ENCODE data around the gene TMC3.
"Not testable (repeated sequence)": the region's sequence is repeated elsewhere in the genome, so short reads cannot be mapped to it uniquely, and the experiment has no call there.

The TMC3 gene

DNA sequence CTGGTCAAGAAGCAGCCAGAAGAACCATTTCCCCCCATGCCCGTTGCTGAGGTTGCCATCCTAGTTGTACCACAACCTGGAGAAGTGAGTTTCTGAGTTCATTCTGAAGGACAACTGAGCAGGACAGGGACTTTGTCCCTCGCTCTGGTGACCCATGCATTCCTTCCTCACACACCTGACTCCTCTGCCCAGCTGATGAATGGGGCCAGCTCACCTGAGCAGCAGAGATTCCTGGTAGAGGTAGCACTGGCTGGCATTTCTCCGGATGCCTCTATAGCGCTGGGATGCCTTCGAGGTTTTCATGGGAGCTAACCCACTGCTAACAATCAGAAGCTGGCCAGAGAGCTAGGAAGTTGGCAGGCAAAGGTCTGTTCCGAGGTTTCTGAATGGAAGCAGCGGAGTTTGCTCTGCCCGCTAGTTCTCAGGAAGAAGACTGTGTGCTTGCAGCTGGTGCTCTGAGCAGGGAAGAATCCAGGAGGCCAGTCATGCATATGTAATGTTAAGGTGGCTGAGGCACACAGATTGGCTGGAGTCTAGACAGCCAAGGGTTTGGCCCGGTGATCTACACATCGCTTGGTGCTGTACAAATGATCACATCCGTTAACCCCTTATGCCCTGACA is at the start of gene TMC3:
TSS of gene TMC3 (minus strand) at position 439 of the 621 bp plus-strand sequence. CDS start at position 303, 136 bp downstream.
- peak; percentile 75 for DNase-seq (ENCODE audit: low spot score)

GRCh38 chr15:81421461-81421860 is 47.4 kb upstream of the TMC3 start:
- no peak for DNase-seq (ENCODE audit: low spot score)

DNA sequence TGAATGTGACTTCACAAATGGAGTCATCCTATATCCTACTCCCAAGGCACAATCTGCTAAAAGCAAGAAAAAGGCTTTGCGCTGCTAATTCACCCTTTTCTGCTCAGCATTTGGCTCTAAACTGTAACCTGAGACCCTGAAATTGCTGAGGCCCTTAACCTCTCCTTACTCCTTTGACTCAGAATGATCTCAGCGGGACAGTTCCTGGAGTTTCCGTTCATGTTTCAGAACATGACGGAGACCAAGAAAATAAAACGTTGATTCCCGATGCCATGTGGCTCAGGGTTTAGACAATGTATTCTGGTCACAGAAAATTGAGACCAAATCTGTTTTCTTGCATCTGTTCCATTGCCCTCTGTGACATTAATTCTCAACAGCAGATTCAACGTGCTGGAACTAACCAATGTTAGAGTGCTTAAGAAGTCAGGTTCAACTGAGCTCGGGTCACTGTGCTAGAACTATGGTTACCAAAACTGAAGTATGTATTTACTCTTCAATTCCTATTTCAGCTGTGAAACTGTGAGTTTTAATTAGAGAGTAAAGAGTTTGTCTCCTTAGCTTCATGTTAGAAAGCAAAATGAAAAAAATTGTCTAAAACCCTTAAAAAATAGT is 45.4 kb upstream of the TMC3 start:
- DNase-seq (ENCODE audit: low spot score) = peak; percentile 15

DNA sequence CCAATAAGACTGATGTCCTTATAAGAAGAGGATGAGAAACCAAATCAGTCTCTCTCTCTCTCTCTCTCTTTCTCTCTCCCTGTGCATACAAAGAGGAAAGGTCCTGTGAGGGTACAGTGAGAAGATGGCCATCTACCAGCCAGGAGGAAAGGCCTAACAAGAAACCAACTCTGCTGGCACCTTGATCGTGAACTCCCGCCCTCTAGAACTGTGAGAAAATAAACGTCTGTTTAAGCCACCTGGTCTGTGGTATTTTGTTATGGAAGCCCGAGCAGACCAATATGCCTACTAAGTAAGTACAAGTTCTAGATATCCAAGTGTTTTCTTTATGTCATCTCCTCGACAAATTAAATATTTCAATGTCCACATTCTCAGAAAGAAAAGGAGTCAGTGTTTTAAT is 44.9 kb upstream of the TMC3 start:
- no peak for DNase-seq (ENCODE audit: low spot score)

DNA sequence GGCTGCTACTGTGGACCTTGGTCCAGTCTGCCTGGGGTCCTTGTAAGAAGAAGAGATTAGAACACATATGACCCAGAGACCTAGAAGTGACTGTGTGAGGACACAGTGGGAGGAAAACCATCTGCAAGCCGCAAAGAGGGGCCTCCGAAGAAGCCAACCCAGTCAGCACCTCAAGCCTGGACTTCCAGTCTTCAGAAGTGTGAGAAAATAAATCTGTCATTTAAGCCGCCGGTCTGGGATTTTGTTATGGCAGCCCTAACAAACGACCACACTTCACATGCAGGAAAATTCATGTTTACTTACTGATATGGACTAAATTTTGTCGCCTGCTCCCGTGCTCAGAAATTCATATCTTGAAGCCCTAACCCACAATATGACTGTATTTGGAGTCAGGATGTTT is 44.4 kb upstream of the TMC3 start:
- DNase-seq (ENCODE audit: low spot score) = no peak

GRCh38 chr15:81414274-81414968 is 40.4 kb upstream of the TMC3 start:
- not testable (repeated sequence) for DNase-seq (ENCODE audit: low spot score)

- no peak for DNase-seq (ENCODE audit: low spot score)
These were observed 39.8 kb upstream of the TMC3 start for GRCh38 chr15:81413851-81414250.

- DNase-seq (ENCODE audit: low spot score) = no peak
These were observed 38.1 kb upstream of the TMC3 start for GRCh38 chr15:81411969-81412633.

DNA sequence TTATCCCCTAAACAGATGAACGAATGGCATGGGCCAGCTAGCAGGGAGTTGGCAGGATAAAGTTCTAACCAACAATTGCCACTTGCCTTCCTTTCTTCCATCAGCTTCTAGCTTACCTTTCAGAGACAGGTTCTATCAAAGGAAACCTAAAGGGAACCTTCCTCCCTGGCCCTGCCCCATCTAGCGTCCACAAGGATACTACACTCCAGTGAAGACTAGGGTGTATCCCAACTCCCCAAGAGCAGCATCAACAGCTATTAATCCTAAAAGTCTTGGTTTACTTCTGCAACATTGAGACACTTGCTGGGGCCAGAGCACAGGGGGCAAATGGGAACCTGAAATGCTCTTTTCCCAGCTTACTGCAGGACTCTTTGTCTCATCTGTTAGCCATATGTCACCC is 37.0 kb upstream of the TMC3 start:
- no peak for DNase-seq (ENCODE audit: low spot score)

- DNase-seq (ENCODE audit: low spot score) = peak; percentile 67
These were observed 36.3 kb upstream of the TMC3 start for GRCh38 chr15:81410318-81410753.

GRCh38 chr15:81407718-81408117 is 33.7 kb upstream of the TMC3 start:
- DNase-seq (ENCODE audit: low spot score) = no peak

- no peak for DNase-seq (ENCODE audit: low spot score)
These were observed 33.2 kb upstream of the TMC3 start for GRCh38 chr15:81407176-81407575.

DNA sequence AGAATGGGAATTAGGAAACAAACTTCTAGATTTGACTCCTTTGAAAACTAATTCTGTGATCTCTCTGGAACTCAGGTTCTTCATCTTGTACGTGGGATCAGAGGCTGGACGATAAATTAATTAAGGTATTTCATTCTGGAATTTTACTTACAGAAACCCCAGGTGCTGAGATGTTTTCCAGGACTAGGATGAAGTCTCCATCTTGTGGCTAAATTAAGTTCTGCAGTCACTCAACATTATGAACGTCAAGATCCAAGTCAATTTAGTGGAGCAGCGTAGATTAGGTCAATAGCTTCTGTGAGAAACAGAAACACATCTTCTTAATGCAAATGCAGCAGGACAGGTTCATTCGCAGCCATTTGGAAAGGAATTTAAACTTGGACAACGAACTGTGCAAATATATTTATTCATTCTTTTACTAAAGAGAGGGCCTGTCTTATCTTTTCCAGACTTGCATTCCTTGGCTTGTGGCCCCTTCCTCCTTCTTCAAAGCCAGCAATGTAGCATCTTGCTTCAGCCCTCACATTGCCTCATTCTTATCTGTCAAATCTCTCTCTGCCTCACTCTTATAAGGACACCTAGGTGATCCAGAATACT is 26.7 kb upstream of the TMC3 start:
- peak; percentile 57 for DNase-seq (ENCODE audit: low spot score)

DNA sequence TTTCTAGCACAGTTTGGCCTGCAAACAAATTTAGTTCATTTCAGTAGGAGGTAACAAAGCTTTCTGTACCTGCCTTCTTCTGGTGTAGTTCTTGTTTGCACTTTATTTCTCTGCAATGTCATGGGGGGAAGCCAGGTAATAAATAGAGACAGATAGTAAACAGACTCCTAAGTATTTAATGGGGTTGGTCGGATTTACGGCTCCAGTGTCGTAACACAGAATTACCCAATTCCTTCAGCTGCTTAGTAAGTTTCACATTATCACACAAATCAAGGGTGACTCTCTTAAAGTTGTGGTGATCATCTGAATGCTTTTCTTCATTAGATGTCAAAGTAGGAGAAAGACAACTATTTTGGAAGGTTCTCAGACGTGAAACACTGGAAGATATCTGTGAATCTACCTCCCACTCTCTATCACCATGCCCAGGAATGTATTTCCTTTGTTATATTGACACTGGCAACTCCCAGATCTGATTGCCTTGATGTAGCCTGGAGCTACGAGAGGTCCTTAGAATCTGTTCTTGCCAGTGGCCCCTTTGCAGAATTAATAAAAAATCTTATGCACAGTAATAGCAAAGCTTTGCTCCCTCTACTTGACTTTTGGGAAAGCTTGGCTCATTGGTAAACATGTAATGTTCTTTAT is 25.0 kb upstream of the TMC3 start:
- DNase-seq (ENCODE audit: low spot score) = no peak

GRCh38 chr15:81398456-81398855 is 24.4 kb upstream of the TMC3 start:
- DNase-seq (ENCODE audit: low spot score) = no peak

- DNase-seq (ENCODE audit: low spot score) = peak; percentile 64
These were observed 20.6 kb upstream of the TMC3 start for GRCh38 chr15:81394603-81395002.

DNA sequence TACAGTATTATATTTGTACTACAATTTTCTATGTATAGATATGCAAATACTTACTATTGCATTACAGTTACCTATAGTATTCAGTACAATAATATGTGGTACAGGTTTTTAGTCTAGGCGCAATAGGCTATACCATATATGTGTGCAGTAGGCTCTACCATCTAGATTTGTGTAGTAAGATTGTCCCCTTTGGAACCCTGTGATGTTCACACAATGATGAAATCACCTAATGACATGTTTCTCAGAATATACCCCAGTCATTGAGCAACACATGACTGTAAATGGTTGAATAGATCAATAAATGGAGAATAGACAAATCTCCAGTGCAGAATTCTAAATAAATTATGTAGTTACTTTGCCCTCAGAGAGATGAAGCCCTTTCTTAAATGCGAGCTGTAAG is 17.6 kb upstream of the TMC3 start:
- DNase-seq (ENCODE audit: low spot score) = no peak

DNA sequence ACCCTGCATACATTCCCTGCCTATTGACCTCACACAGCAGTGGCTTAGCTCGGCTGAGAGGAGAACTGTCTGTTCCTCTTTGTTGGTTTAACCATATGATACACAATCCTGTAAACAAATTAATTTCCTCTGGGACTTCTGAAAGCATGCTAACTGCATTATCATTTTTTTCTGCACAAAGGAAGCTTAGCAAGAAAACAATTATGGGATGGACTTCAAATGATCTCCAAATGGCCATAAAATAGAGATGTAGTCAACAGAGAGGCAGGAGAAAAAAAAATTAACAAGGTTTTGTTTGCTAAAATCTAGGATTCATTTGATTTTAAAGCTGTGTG is 14.4 kb upstream of the TMC3 start:
- DNase-seq (ENCODE audit: low spot score) = no peak

DNA sequence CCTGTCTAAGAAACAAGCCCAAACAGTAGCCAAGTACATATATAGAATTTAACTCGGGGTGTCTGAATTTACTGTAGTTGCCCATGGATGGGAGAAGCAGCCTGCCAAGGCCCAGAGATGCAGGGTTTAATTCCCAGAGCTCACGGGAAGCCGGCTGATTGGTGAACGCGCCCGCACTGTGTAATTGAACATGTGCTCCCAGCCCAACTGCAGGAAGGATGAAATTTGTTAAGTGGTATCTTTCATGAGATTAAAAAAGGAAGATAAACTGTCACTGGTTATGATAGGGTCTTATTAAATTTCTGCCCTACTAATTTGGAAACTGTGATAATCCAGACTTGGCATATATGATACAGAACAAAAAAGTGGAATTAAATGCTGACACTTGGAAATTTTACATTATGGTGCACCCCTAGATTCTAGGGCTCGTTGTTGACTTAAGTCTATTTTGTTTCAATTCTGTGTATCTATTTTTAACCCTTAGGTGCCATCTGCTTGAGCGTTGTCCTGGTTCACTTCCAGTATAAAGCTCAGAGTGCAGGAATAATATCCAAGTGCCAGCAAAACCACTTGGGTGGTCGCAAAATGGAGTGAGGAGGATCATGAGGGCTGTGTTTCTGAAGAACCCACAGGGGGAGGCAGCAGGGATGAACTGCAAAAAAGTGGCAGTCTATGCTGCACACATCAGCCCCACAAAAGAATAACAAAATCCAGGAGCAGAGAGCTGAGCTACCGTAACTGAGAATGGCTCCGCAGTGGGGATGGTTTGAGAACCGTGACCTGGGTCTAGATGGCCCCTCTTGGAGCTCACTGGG is 13.8 kb upstream of the TMC3 start:
- DNase-seq (ENCODE audit: low spot score) = no peak

GRCh38 chr15:81386947-81387346 is 12.9 kb upstream of the TMC3 start:
- no peak for DNase-seq (ENCODE audit: low spot score)

DNA sequence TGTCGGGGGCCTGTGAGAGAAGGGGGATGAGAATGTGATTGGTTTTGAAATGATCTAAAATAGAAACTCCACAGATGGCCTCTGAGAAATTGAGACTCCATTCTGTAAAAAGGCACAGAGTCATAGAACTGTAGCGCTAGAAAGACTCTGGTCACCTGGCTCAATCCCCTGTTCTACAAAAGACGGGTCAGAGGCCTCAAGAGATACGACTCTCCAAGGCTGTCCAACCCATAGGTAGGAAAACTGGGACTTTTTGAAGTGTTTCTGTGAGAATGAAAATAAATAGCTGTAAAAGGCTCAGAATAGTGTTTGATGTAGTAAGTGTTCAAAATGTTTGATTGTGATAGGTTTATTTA is 11.7 kb upstream of the TMC3 start:
- no peak for DNase-seq (ENCODE audit: low spot score)
